Gastroesophageal sphincter (tissue), 4 donors: ENCODE measurements around the gene ELK1. TPM values are rescaled to one million over a fixed set of nuclear protein-coding genes. Genes with fewer than 3 reads are reported as not detected.
A peak's percentile ranks its signal among the peaks of the same experiment; 100 is the strongest.

Experiments used
- ATAC-seq: fragments of 150-250 bp; one replicate; pipeline ENCODE4 v1.9.1; 2016; ENCODE audit warnings: mild to moderate bottlenecking, moderate library complexity
- H3K27ac ChIP-seq, 4 donors: fragments of 200-600 bp; sonication (generic) in 3 of 4; 1 replicate in 3 of 4; 2 replicates in 1 of 4; pipeline ENCODE4 v1.5.1; 2016 to 2019
- H3K27me3 ChIP-seq: fragments of 200-600 bp; sonication (generic); one replicate; pipeline ENCODE4 v1.5.1; 2019
- H3K36me3 ChIP-seq, 2 donors: fragments of 200-600 bp; sonication (generic); one replicate each; pipeline ENCODE4 v1.5.1; 2019; ENCODE audit warnings: control low read depth in 1 of 2
- H3K4me1 ChIP-seq, 3 donors: fragments of 200-600 bp; sonication (generic); 1 replicate in 2 of 3; 2 replicates in 1 of 3; pipeline ENCODE4 v1.5.1; 2016 to 2019; ENCODE audit warnings: control low read depth in 2 of 3
- H3K4me3 ChIP-seq, 2 donors: fragments of 200-600 bp; sonication (generic); one replicate each; pipeline ENCODE4 v1.5.1; 2019; ENCODE audit warnings: mild to moderate bottlenecking in 1 of 2, moderate library complexity in 1 of 2
- H3K9me3 ChIP-seq, 3 donors: fragments of 200-600 bp; sonication (generic); one replicate each; pipeline ENCODE4 v1.5.1; 2017 to 2019; ENCODE audit warnings: control low read depth in 2 of 3
- EP300 ChIP-seq: sonication (generic); formaldehyde crosslinking; IDR thresholded peaks from one replicate; pipeline ENCODE4 v1.6.1; 2017; ENCODE audit warnings: antibody characterized with exemption, mild to moderate bottlenecking
- POLR2A ChIP-seq, 2 donors: fragments of 450-650 bp; IDR thresholded peaks; one replicate each; pipeline ENCODE4 v1.6.1; 2017; ENCODE audit warnings: antibody characterized with exemption in 2 of 2, mild to moderate bottlenecking in 2 of 2, moderate library complexity in 1 of 2
- POLR2AphosphoS5 ChIP-seq: sonication (generic); formaldehyde crosslinking; IDR thresholded peaks from one replicate; pipeline ENCODE4 v1.6.1; 2017; ENCODE audit warnings: antibody characterized with exemption
- WGBS, 2 donors: methylation state at CpG; one replicate each; pipeline ENCODE4 v1.1.5; 2018; ENCODE audit warnings: low coverage in 1 of 2; 5-methylcytosine and 5-hydroxymethylcytosine counted together
- total RNA-seq, 4 donors: library from RNA; depleted of rRNA; stranded (reverse); fragments of >200 nt; gene quantifications; one replicate each; pipeline ENCODE4 v1.1.0, GENCODE V29; 2016
- TF ChIP-seq, protein P1 (sequence below), 4 experiments: fragments of 200-600 bp in 2 of 4; fragments of 450-650 bp in 2 of 4; sonication (generic) in 1 of 4; IDR thresholded peaks; one replicate each; pipeline ENCODE4 v1.5.1; 2017 to 2019; ENCODE audit warnings: antibody characterized with exemption in 4 of 4, mild to moderate bottlenecking in 2 of 4, moderate library complexity in 2 of 4

Gene ELK1, protein sequence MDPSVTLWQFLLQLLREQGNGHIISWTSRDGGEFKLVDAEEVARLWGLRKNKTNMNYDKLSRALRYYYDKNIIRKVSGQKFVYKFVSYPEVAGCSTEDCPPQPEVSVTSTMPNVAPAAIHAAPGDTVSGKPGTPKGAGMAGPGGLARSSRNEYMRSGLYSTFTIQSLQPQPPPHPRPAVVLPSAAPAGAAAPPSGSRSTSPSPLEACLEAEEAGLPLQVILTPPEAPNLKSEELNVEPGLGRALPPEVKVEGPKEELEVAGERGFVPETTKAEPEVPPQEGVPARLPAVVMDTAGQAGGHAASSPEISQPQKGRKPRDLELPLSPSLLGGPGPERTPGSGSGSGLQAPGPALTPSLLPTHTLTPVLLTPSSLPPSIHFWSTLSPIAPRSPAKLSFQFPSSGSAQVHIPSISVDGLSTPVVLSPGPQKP
- 10 to 100 TPM; 20.0 to 26.8 (median 26.2) TPM for total RNA-seq

GRCh38 chrX:47650164-47651042, at the start of gene ELK1:
Gene ELK1, minus strand, starts transcription at chrX:47650563. Its CDS starts 9,122 bp downstream, at chrX:47641441.
- H3K27ac ChIP-seq: peak within 1 kb of the TSS; percentile 89 to 95 (median 91)
- H3K9me3 ChIP-seq: no peaks in the 10 kb centered on the region
- peak; percentile 97 for ATAC-seq
- no peak for TF ChIP-seq EP300
- TF ChIP-seq, protein P1, sequence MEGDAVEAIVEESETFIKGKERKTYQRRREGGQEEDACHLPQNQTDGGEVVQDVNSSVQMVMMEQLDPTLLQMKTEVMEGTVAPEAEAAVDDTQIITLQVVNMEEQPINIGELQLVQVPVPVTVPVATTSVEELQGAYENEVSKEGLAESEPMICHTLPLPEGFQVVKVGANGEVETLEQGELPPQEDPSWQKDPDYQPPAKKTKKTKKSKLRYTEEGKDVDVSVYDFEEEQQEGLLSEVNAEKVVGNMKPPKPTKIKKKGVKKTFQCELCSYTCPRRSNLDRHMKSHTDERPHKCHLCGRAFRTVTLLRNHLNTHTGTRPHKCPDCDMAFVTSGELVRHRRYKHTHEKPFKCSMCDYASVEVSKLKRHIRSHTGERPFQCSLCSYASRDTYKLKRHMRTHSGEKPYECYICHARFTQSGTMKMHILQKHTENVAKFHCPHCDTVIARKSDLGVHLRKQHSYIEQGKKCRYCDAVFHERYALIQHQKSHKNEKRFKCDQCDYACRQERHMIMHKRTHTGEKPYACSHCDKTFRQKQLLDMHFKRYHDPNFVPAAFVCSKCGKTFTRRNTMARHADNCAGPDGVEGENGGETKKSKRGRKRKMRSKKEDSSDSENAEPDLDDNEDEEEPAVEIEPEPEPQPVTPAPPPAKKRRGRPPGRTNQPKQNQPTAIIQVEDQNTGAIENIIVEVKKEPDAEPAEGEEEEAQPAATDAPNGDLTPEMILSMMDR (IDR thresholded peaks at IDR 0.05): no peak
- peak; percentile 52 to 61 for TF ChIP-seq POLR2A (IDR thresholded peaks at IDR 0.05)
- TF ChIP-seq POLR2AphosphoS5: peak; percentile 55
- H3K27me3 ChIP-seq: no peaks in the 10 kb centered on the region
- H3K4me3 ChIP-seq: peak within 1 kb of the TSS; percentile 74 to 96
- peaks cover 0 to 26% (median 2%) of the 10 kb centered on the region in 3 donors for H3K4me1 ChIP-seq
- peaks cover 0 to 27% of the 10 kb centered on the region in 2 donors for H3K36me3 ChIP-seq
- WGBS, 2 donors: 0 to 18% methylated on average over 2 to 15 of the region's 65 CpGs

DNA sequence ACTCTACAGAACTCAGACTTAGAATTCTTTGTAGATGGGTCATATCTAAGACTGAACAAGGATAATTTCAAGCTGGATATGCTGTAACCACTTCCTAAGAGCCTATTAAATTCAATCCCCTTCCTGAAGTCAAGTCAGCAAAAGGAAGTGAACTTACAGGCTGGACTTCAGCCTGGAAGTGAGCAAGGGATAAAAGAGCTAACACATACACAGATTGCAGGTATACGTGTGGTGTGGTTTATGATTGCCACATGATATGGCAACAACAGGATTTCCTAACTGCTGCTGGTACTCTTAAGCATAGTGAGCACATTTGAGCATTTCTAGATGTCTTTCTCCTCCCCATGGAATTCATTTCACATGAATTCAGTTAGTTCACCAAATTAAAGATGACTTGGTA, 46.8 kb upstream of the ELK1 start:
- no peaks in the 10 kb centered on the region for H3K36me3 ChIP-seq
- TF ChIP-seq POLR2A (IDR thresholded peaks at IDR 0.05) (no peak), POLR2AphosphoS5 (no peak), EP300 (no peak)
- TF ChIP-seq, protein P1 (IDR thresholded peaks at IDR 0.05): no peak
- H3K27ac ChIP-seq: no peak overlapping the region
- no peaks in the 10 kb centered on the region for H3K27me3 ChIP-seq
- ATAC-seq: no peak
- H3K4me1 ChIP-seq: no peaks in the 10 kb centered on the region
- WGBS, 2 donors: 70 to 71% methylated on average over 1 of the region's 1 CpG
- H3K4me3 ChIP-seq: no peak overlapping the region
- H3K9me3 ChIP-seq: no peaks in the 10 kb centered on the region

GRCh38 chrX:47690175-47690574, 39.8 kb upstream of the ELK1 start:
- no peak for TF ChIP-seq POLR2AphosphoS5
- no peak for TF ChIP-seq POLR2A (IDR thresholded peaks at IDR 0.05)
- TF ChIP-seq EP300: no peak
- TF ChIP-seq, protein P1 (IDR thresholded peaks at IDR 0.05): no peak
- no peaks in the 10 kb centered on the region for H3K36me3 ChIP-seq
- H3K4me1 ChIP-seq: no peaks in the 10 kb centered on the region
- 40 to 43% methylated on average over 1 of the region's 2 CpGs for WGBS, 2 donors
- H3K27ac ChIP-seq: no peak overlapping the region
- no peak for ATAC-seq
- no peaks in the 10 kb centered on the region for H3K27me3 ChIP-seq
- H3K9me3 ChIP-seq: no peaks in the 10 kb centered on the region
- H3K4me3 ChIP-seq: no peak overlapping the region

DNA sequence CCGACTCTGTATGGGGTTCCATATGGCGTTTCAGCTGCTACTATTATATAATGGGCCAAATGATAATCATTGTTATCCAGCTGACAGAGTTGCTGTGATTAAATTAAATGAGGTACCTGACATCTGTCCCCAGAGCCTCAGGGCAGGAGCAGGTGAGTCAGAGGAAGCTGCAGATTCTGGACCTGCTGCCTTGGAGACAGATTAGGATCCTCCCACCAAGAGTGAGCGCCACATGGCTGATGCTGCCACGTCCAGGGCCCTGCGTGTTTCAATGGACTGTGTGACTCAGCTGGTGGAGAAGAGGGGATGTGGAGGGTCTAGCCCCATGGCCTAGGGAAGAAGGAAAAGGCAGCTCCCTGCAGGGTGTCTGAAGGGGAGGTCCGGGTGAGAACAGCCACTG, 36.9 kb upstream of the ELK1 start:
- Histone ChIP-seq H3K27me3 (no peaks in the 10 kb centered on the region), H3K4me3 (no peak overlapping the region), H3K4me1 (no peaks in the 10 kb centered on the region), H3K9me3 (no peaks in the 10 kb centered on the region), H3K36me3 (no peaks in the 10 kb centered on the region), H3K27ac (no peak overlapping the region)
- no peak for ATAC-seq
- 90% methylated on average over 2 of the region's 6 CpGs; no CpG with 5 or more reads in 1 of the 2 donors for WGBS, 2 donors
- TF ChIP-seq POLR2A (IDR thresholded peaks at IDR 0.05) (no peak), POLR2AphosphoS5 (no peak), EP300 (no peak)
- TF ChIP-seq, protein P1 (IDR thresholded peaks at IDR 0.05): no peak
